HG03196 (cell line): ENCODE results near the gene PDE6C.

Source experiments
- ATAC-seq: cut with Tn5 transposase; IDR thresholded peaks from one replicate; pipeline ENCODE4 v1.9.1; 2021; ENCODE audit not compliant: unreplicated experiment

Gene PDE6C

DNA sequence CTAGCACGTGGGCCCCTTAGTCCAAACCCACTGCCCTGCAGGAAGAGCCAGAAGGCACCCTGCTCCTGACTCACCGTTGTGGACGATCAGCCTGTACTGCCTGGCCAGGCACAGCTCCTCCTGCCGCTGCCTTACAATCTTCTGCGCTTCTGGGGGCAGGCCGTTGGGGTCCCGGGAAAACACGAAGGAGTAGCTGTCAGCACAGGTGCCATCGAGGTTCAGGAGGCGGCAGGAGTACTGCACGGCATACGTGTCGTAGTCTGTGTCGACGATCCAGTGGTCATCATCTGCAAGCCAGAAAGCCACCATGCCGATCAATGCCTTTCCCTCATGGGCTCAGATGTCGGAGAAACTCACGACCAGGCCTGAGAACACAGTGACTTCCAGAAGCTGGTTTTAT, 18.6 kb upstream of the PDE6C start:
- ATAC-seq, result no peak

- no peak for ATAC-seq
Observed at GRCh38 chr10:93594518-93594917, 17.8 kb upstream of the PDE6C start.

- no peak for ATAC-seq
Observed at GRCh38 chr10:93595378-93596161, 16.8 kb upstream of the PDE6C start.

- no peak for ATAC-seq
Observed at GRCh38 chr10:93596539-93596938, 15.8 kb upstream of the PDE6C start.

- ATAC-seq, result no peak
Observed at GRCh38 chr10:93597075-93597599, 15.2 kb upstream of the PDE6C start.

- no peak for ATAC-seq
Observed at GRCh38 chr10:93598157-93598556, 14.2 kb upstream of the PDE6C start.

GRCh38 chr10:93599335-93599734, 13.0 kb upstream of the PDE6C start:
- ATAC-seq, result no peak

DNA sequence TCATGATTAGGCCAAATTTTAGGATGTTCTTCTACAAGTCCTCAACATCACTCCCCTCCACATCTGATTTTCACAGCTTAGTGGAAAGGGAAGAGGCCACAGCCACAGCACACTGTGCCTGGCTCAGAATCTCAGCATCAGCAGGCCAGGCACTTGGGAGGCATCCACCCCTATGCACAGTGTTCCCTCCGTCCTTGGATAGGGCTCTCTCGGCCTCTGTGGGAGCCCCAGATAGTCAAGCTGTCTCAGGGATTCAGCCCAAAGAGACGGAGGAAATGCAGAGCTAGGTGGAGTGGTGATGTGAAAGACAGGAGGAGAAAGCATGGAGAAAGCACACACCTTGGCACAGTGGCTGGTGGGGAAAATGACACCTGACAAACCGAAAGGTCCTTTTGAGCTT, 12.6 kb upstream of the PDE6C start:
- no peak for ATAC-seq

GRCh38 chr10:93600446-93601145, 11.7 kb upstream of the PDE6C start:
- ATAC-seq, result no peak

DNA sequence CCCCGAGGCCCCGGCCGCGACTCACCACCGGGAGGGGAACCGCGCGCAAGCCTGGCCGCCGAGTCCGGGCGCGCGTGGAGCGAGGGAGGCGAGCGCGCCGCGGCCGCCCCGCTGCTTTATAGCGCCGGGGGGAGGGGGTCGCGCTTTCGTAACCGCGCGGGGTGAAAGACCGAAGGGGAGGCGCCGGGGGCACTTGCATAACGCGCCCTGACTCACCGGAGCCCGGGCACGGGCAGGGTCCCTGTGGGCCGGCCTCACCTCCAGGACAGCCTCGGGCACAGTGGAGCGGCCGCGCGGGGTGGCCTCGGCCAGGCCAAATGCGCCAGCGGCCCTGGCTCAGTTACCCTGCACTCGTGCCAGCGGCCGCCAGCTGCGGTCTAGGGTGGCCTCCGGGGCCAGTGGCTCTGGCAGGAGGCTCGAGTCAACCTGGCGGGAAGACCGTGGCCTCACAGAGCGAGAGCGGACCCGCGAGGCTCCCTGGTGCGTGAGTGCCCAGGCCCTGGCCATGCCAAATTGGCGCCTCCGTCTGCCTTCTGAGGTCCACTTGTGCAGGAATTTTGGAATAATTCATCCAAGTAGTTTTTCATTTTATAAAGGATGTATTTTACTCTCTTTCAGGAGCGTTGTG, 11.1 kb upstream of the PDE6C start, which contains the start of gene RBP4:
TSS of gene RBP4 (minus strand) at position 90 of the 628 bp plus-strand sequence. CDS start 207 bp downstream, outside the sequence.
- ATAC-seq, result no peak

DNA sequence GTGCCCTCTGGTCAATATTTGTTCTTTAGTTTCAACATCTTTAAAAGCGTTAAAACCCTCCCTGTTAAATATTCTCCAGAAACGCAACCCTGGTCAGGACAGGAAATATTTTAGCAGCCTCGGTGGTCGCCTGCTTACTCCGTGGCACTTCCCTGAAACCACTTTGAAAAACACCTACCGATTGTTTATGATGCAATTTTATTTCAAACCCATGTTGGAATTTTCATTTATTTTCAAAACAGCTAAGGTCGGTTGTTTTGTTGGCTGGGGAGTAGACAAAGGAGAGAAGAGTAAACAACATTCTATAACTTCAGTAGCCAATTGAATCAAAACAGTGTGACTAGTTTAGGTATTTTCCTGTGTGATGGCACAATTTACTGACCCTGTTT, 10.6 kb upstream of the PDE6C start:
- no peak for ATAC-seq

- no peak for ATAC-seq
Observed at GRCh38 chr10:93603023-93603422, 9.3 kb upstream of the PDE6C start.

- no peak for ATAC-seq
Observed at GRCh38 chr10:93604146-93604545, 8.2 kb upstream of the PDE6C start.

GRCh38 chr10:93608421-93608820, 3.9 kb upstream of the PDE6C start:
- ATAC-seq, result no peak

DNA sequence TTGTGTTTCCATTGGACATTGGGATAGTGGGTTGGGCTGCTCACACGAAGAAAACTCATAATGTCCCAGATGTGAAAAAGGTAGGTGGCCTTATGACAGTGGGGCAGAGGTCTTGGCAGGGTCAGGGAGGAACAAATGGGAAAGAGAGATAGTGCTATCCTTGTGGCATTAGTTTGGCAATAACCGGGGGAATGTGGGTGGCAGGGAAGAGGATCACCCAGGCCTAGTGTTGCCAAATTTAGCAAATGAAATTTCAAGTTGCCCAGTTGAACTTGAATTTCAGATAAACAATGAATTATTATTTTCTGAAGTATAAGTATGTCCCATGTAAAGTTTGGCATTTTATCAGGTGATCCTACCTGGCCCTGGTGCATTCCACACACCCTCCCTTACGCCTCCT, 789 bp downstream of the PDE6C start:
- no peak for ATAC-seq

DNA sequence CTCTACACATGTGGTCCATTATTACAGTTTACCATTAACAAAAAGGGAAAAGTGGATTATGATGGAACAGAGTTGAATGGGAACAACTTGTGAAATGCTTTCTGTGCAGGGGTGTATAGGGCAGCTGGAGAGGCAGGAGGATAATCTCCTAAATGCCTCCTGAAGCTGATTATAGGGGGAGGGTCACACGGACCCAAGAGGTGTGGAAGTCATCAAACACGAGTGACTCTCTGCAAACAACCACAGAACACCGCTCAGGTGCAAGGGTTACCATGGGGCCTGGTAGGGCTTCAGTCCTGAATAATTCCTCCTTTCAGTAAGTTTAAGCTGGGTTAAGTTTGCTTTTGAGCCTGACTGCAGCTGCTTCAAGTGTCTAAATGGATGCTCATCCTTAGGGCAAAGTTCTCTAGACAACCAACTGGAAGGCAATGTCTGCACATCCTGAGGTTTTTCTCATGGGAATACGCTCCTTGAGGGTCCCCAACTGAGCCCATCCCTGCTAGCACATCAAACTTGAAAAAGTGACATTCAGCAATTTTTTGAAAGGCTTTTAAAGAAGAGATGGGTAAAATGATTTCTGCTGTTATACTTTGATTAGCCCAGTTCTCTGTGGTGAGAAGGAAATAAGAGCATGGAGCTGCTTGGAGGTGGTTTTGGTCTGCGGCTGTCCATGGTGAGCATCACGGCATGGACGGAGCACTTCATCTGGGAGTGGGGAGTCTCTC, 1.9 kb downstream of the PDE6C start:
- ATAC-seq, result no peak

GRCh38 chr10:93615576-93616235, 3.4 kb downstream of the PDE6C start:
- no peak for ATAC-seq

- ATAC-seq, result no peak
Observed at GRCh38 chr10:93620925-93621324, 8.6 kb downstream of the PDE6C start.

DNA sequence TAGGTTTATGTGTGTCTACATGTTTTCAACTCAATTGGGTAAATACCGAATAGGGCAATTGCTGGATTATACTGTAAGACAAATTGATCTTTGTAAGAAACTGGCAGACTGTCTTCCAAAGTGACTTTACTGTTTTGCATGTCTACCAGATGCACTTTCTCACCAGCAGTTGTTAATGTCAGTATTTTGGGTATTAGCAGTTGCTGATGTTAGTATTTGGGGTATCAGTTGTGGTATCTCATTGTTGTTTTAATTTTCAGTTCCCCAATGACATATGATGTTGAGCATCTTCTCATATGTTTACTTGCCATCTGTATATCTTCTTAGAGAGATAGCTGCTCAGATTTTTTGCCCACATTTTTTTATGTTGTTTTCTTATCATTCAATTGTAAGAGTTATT, 10.6 kb downstream of the PDE6C start:
- no peak for ATAC-seq

- ATAC-seq, result no peak
Observed at GRCh38 chr10:93628858-93629257, 16.5 kb downstream of the PDE6C start.
